Osteoblast (primary cell): Measurements from ENCODE around the gene GPRC5D. TPM values are rescaled to one million over a fixed set of nuclear protein-coding genes. Genes with fewer than 3 reads are reported as not detected.

Source experiments
- DNase-seq: peaks from one replicate; pipeline ENCODE4 v3.0.0; 2011; ENCODE audit warnings: low spot score, mixed read lengths; ENCODE audit not compliant: insufficient read length; ENCODE audit errors: missing footprints
- H2AFZ ChIP-seq: 2 replicates; pipeline ENCODE4 v1.6.0; 2011; ENCODE audit warnings: mild to moderate bottlenecking, low read length
- H3K27ac ChIP-seq: 2 replicates; pipeline ENCODE4 v1.5.1; 2011; ENCODE audit warnings: mild to moderate bottlenecking, low read depth, low read length, moderate library complexity
- H3K27me3 ChIP-seq: 2 replicates; pipeline ENCODE4 v1.6.0; 2012; ENCODE audit warnings: mild to moderate bottlenecking, control low read depth, inconsistent platforms, low read length, moderate library complexity; ENCODE audit not compliant: insufficient read depth
- H3K36me3 ChIP-seq: 2 replicates; pipeline ENCODE4 v1.5.1; 2011; ENCODE audit warnings: mild to moderate bottlenecking, low read length, control low read depth, moderate library complexity; ENCODE audit not compliant: insufficient read depth
- H3K4me1 ChIP-seq: 2 replicates; pipeline ENCODE4 v1.5.1; 2011; ENCODE audit warnings: mild to moderate bottlenecking, low read length, control low read depth, moderate library complexity; ENCODE audit not compliant: insufficient read depth
- H3K4me2 ChIP-seq: 2 replicates; pipeline ENCODE4 v1.6.0; 2011; ENCODE audit warnings: mild to moderate bottlenecking, low read length; ENCODE audit not compliant: insufficient read depth
- H3K4me3 ChIP-seq: fragments of 200-600 bp; sonication (generic); 3 replicates; pipeline ENCODE4 v1.5.1; 2012; ENCODE audit warnings: mild to moderate bottlenecking, low read length, inconsistent platforms; ENCODE audit not compliant: insufficient read depth
- H3K79me2 ChIP-seq: 2 replicates; pipeline ENCODE4 v1.6.0; 2012; ENCODE audit warnings: mild to moderate bottlenecking, low read length, control low read depth, inconsistent platforms; ENCODE audit not compliant: insufficient read depth
- H3K9me3 ChIP-seq: 2 replicates; pipeline ENCODE4 v1.5.1; 2011; ENCODE audit warnings: low read depth, low read length, control low read depth
- H4K20me1 ChIP-seq: 2 replicates; pipeline ENCODE4 v1.6.0; 2012; ENCODE audit warnings: mild to moderate bottlenecking, low read length, control low read depth; ENCODE audit not compliant: insufficient read depth
- CTCF ChIP-seq: IDR thresholded peaks from 2 replicates; pipeline ENCODE4 v1.5.1; 2011; ENCODE audit warnings: mild to moderate bottlenecking, low read depth, low read length, moderate library complexity; ENCODE audit errors: extremely low read depth
- total RNA-seq: library from RNA; depleted of rRNA; stranded (reverse); fragments of >200 nt; gene quantifications from 2 replicates; pipeline ENCODE4 v1.2.3, GENCODE V29; 2012

The GPRC5D gene
- total RNA-seq, 1 donor = not detected

GRCh38 chr12:12909228-12909994 lies 42.6 kb downstream of the GPRC5D start:
- Histone ChIP-seq H4K20me1 (no peaks in the 10 kb centered on the region), H3K79me2 (peaks cover 10% of the 10 kb centered on the region), H3K4me2 (no peak overlapping the region), H3K27ac (no peak overlapping the region), H3K27me3 (no peaks in the 10 kb centered on the region), H2AFZ (no peak overlapping the region), H3K4me1 (peaks cover 4% of the 10 kb centered on the region), H3K4me3 (no peak overlapping the region), H3K9me3 (no peaks in the 10 kb centered on the region), H3K36me3 (peaks cover 23% of the 10 kb centered on the region)
- no peak for TF ChIP-seq CTCF
- no peak for DNase-seq

- no peak for DNase-seq
- Histone ChIP-seq H3K4me1 (peaks cover 4% of the 10 kb centered on the region), H4K20me1 (no peaks in the 10 kb centered on the region), H3K27me3 (no peaks in the 10 kb centered on the region), H2AFZ (no peak overlapping the region), H3K4me3 (no peak overlapping the region), H3K4me2 (no peak overlapping the region), H3K27ac (no peak overlapping the region), H3K79me2 (peaks cover 12% of the 10 kb centered on the region), H3K9me3 (no peaks in the 10 kb centered on the region), H3K36me3 (peaks cover 20% of the 10 kb centered on the region)
- no peak for TF ChIP-seq CTCF
Measured at GRCh38 chr12:12908711-12909110, 43.3 kb downstream of the GPRC5D start.

- H3K4me3 ChIP-seq = no peak overlapping the region
- no peak for TF ChIP-seq CTCF
Measured at GRCh38 chr12:12908252-12908651, 43.7 kb downstream of the GPRC5D start.

GRCh38 chr12:12907552-12907951 lies 44.4 kb downstream of the GPRC5D start:
- H3K79me2 ChIP-seq = peaks cover 15% of the 10 kb centered on the region
- no peak for DNase-seq
- peaks cover 8% of the 10 kb centered on the region for H3K36me3 ChIP-seq
- no peaks in the 10 kb centered on the region for H4K20me1 ChIP-seq
- H3K4me2 ChIP-seq = no peak overlapping the region
- no peaks in the 10 kb centered on the region for H3K9me3 ChIP-seq
- no peak overlapping the region for H3K4me3 ChIP-seq
- TF ChIP-seq CTCF = no peak
- no peak overlapping the region for H2AFZ ChIP-seq
- peaks cover 4% of the 10 kb centered on the region for H3K4me1 ChIP-seq
- H3K27me3 ChIP-seq = no peaks in the 10 kb centered on the region
- H3K27ac ChIP-seq = no peak overlapping the region

More at GRCh38 chr12:12908252-12908651, 43.7 kb downstream of the GPRC5D start:
- Histone ChIP-seq H3K79me2 (peaks cover 15% of the 10 kb centered on the region), H3K27ac (no peak overlapping the region), H2AFZ (no peak overlapping the region), H3K4me2 (no peak overlapping the region), H3K4me1 (peaks cover 4% of the 10 kb centered on the region), H3K27me3 (no peaks in the 10 kb centered on the region), H4K20me1 (no peaks in the 10 kb centered on the region), H3K36me3 (peaks cover 15% of the 10 kb centered on the region), H3K9me3 (no peaks in the 10 kb centered on the region)
- DNase-seq = no peak
